WERI-Rb-1 (cell line): ENCODE results near the gene TAOK3.

Experiments used
- DNase-seq: peaks from one replicate; pipeline ENCODE4 v3.0.0-alpha.2; 2020
- H3K27ac ChIP-seq: fragments of 250-450 bp; sonication (Bioruptor Pico); 2 replicates; pipeline ENCODE4 v1.5.1; 2020; ENCODE audit warnings: mild to moderate bottlenecking, moderate library complexity
- H3K27me3 ChIP-seq: fragments of 250-450 bp; sonication (Bioruptor Pico); 2 replicates; pipeline ENCODE4 v1.5.1; 2021; ENCODE audit warnings: mild to moderate bottlenecking, low read depth, moderate library complexity; ENCODE audit not compliant: insufficient read depth, severe bottlenecking
- H3K36me3 ChIP-seq: fragments of 250-450 bp; sonication (Bioruptor Pico); 2 replicates; pipeline ENCODE4 v1.5.1; 2020; ENCODE audit warnings: mild to moderate bottlenecking, moderate library complexity
- H3K4me3 ChIP-seq: 2 replicates; pipeline ENCODE4 v1.5.1; 2011; ENCODE audit warnings: low read depth, mild to moderate bottlenecking, control low read depth, low read length
- H3K9me3 ChIP-seq: fragments of 250-450 bp; sonication (Bioruptor Pico); 2 replicates; pipeline ENCODE4 v1.5.1; 2021; ENCODE audit warnings: mild to moderate bottlenecking, moderate library complexity; ENCODE audit not compliant: severe bottlenecking
- CTCF ChIP-seq: IDR thresholded peaks from 2 replicates; pipeline ENCODE4 v1.5.1; 2011; ENCODE audit warnings: low read depth, mild to moderate bottlenecking, control low read depth, inconsistent platforms, low read length

TAOK3 gene

DNA sequence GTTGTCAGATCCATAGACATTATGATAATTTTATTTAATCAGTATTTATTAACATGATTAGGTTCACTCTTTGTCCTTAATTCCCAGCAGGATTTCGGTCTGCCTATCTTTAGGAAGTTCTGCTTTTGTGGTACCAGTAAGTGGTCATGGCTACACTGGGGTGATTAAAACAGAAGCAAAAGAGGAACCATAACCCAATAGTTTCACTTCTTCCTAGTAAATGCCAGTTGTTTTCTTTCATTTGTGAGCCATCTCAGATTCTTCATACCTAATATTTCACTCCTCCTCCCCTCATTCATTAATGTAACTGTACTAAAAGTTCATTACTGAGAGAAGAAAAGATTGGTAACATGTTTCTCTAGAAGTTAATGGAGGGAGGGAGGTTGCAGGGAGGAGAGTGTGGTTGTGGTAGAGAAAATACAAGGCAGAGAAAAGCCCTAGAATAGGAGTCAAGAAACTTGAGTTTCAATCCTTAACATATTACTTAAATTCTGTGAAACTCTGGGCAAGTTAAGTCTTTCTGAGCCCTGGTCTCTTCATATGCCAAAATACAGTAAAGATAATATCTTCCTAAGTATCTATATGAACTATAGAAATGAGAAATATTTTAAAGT is 135.5 kb downstream of the TAOK3 start:
- H3K36me3 ChIP-seq = no peaks in the 10 kb centered on the region

DNA sequence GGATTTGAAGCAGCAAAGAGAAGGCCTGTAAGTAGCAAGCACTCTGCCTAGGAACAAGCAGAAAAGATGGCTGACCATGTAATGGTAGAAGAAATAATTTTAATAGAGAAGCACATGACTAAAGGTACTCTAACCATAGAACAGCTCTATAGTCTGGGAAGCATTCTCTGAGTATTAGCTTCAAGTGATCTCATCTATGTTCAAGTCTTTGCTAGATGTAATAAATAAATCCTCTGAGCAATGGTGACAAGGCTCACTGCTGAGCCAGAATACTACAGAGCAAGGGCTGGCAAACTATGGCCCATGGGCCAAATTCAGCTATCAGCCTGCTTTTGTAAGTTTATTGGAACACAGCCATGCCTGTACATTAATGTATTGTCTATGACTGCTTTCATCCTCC is 152.0 kb downstream of the TAOK3 start:
- no peaks in the 10 kb centered on the region for H3K9me3 ChIP-seq
- DNase-seq = no peak
- no peak for TF ChIP-seq CTCF
- H3K27me3 ChIP-seq = no peaks in the 10 kb centered on the region
- H3K4me3 ChIP-seq = no peak overlapping the region
- no peak overlapping the region for H3K27ac ChIP-seq
- no peaks in the 10 kb centered on the region for H3K36me3 ChIP-seq

More for the DNA sequence above, 135.5 kb downstream of the TAOK3 start:
- Histone ChIP-seq H3K27me3 (no peaks in the 10 kb centered on the region), H3K9me3 (no peaks in the 10 kb centered on the region), H3K4me3 (no peak overlapping the region), H3K27ac (no peak overlapping the region)
- TF ChIP-seq CTCF = no peak
- no peak for DNase-seq

GRCh38 chr12:118219772-118220171 is 152.9 kb downstream of the TAOK3 start:
- Histone ChIP-seq H3K27ac (no peak overlapping the region), H3K27me3 (no peaks in the 10 kb centered on the region), H3K9me3 (no peaks in the 10 kb centered on the region), H3K4me3 (no peak overlapping the region), H3K36me3 (no peaks in the 10 kb centered on the region)
- no peak for TF ChIP-seq CTCF
- DNase-seq = peak; percentile 9

DNA sequence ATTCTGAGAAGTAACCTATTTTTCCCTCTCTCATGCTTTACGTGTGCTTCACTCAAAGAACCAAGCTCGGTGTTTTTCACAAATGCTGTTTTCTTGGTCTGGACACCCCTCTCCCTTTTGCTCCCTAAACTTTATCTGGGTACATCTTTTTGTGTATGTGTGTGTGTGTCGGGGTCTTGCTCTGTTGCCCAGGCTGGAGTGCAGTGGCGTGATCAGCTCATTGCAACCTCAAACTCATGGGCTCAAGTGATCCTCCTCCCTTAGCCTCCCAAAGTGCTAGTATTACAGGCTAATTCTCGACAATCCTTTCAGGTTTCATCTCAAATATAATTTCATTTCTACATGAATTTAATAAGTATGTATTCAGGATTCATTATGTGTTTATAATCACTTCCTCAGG is 153.6 kb downstream of the TAOK3 start:
- no peak for TF ChIP-seq CTCF
- H3K27me3 ChIP-seq = no peaks in the 10 kb centered on the region
- H3K9me3 ChIP-seq = no peaks in the 10 kb centered on the region
- H3K36me3 ChIP-seq = no peaks in the 10 kb centered on the region
- H3K4me3 ChIP-seq = no peak overlapping the region
- H3K27ac ChIP-seq = no peak overlapping the region
- no peak for DNase-seq

- no peak overlapping the region for H3K4me3 ChIP-seq
- H3K9me3 ChIP-seq = no peaks in the 10 kb centered on the region
- H3K27ac ChIP-seq = no peak overlapping the region
- H3K27me3 ChIP-seq = no peaks in the 10 kb centered on the region
- H3K36me3 ChIP-seq = no peaks in the 10 kb centered on the region
- no peak for DNase-seq
- no peak for TF ChIP-seq CTCF
Measured at GRCh38 chr12:118213452-118213851, 159.3 kb downstream of the TAOK3 start.

- Histone ChIP-seq H3K36me3 (no peaks in the 10 kb centered on the region), H3K27me3 (no peaks in the 10 kb centered on the region), H3K9me3 (no peaks in the 10 kb centered on the region), H3K4me3 (no peak overlapping the region), H3K27ac (no peak overlapping the region)
- no peak for TF ChIP-seq CTCF
- no peak for DNase-seq
Measured at GRCh38 chr12:118212606-118213005, 160.1 kb downstream of the TAOK3 start.
